ENCODE measurements around the gene SLC6A4. TPM values are rescaled to one million over a fixed set of nuclear protein-coding genes. Genes with fewer than 3 reads are reported as not detected.

Gene SLC6A4
- 0.26 TPM in 1 of 2 replicates, not detected in the other for total RNA-seq (2014; rRNA removed; shearing (Covaris generic))

DNA sequence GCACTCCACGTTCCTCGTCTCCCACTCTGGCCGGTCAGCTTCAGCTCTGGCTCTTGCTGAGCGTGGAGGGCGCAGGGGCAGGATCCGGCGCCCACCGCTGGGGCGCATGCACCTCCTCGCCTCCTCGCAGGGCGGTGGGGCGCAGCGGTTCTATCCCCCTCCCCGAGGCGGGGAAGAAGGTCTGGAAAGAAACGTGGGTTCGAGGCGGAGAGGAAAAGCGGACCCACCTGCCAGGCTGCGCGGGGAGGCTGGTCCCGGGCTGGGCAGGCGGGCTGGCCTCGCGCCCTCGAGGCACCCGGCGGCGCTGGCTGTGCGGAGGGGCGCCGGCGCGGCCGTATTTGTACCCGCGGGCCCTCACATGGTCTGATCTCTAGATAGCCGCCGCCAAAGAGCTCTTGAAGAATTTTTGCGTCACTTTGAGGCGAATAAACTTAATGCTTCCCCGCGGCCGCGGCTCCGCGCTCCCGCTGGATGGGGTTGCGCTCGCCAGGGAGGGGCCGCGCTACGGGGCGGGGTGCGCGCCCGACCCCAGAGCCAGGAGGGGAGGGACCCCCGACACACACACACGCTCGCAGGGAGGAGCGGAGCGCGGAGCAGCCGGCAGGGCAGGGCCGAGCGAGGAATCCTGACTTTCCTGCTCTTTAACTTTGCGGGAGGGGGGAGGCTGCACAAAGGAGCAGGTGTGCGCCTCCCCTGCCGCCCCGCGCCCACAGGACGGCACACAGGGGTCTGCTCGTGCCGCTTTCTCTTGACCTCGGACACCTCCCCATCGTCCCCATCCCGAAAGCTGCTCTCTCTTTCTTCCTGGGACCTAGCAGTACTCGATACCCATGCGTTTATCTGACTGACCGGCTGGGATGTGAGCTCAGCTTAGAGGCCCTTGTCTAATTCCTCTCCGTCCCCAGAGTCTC is at the start of gene SLC6A4:
SLC6A4 (minus strand) TSS at position 312 of the 911 bp plus-strand sequence. CDS start 13,739 bp downstream, outside the sequence.

Small RNA genes within 50 kb of the gene (small RNA-seq; reads per million reads assigned to genes)
- gene RF00154: 115 reads per million, percentile 96 among the genes with 10 or more reads in this experiment

Other genes with a start within 250 kb of the SLC6A4 start
- 17.0 and 22.1 TPM in 2 replicates for gene NSRP1, start 118.9 kb downstream of the SLC6A4 start, total RNA-seq (2014; rRNA removed; shearing (Covaris generic))
- 36.0 and 41.4 TPM in 2 replicates for gene BLMH, start 56.2 kb upstream of the SLC6A4 start, total RNA-seq (2014; rRNA removed; shearing (Covaris generic))
- not detected in 2 replicates for gene TMIGD1, start 98.4 kb upstream of the SLC6A4 start, total RNA-seq (2014; rRNA removed; shearing (Covaris generic))
- gene CPD, start 143.2 kb upstream of the SLC6A4 start, total RNA-seq (2014; rRNA removed; shearing (Covaris generic)): 42.1 and 75.1 TPM in 2 replicates
- 28.4 and 31.1 TPM in 2 replicates for gene GOSR1, start 241.7 kb upstream of the SLC6A4 start, total RNA-seq (2014; rRNA removed; shearing (Covaris generic))